C4-2B (cell line): ENCODE measurements around the gene TBC1D4.

Experiments used
- H3K27ac ChIP-seq: fragments of 450-650 bp; 2 replicates; pipeline ENCODE4 v1.5.1; 2017
- ZFX ChIP-seq: fragments of 450-650 bp; IDR thresholded peaks from 2 replicates; pipeline ENCODE4 v1.6.1; 2017
- TF ChIP-seq, protein P1 (sequence below): fragments of 450-650 bp; conservative IDR thresholded peaks from 2 replicates; pipeline ENCODE4 v1.5.1; 2017; ENCODE audit warnings: mild to moderate bottlenecking

TBC1D4 gene

DNA sequence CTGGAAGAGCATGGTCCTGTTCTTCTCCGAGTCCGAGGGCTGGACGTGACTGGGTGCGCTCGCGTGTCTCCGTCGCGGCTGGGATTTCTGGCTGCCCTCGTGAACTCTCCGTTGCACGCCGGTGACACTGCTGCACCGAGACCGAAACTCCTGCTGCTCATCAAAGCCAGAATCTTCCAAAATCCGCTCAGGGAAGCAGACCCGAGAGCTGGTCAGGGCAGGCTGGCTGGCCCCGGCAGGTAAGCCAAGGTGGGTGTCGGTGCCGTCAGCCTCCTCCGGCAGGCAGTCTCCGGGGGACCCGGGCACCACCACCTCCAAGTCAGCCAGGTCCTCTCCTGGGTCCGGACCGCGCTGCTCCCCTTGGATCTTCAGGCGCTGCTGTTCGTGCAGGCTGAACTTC is 119.9 kb downstream of the TBC1D4 start:
- no peak for TF ChIP-seq ZFX
- TF ChIP-seq, protein P1, sequence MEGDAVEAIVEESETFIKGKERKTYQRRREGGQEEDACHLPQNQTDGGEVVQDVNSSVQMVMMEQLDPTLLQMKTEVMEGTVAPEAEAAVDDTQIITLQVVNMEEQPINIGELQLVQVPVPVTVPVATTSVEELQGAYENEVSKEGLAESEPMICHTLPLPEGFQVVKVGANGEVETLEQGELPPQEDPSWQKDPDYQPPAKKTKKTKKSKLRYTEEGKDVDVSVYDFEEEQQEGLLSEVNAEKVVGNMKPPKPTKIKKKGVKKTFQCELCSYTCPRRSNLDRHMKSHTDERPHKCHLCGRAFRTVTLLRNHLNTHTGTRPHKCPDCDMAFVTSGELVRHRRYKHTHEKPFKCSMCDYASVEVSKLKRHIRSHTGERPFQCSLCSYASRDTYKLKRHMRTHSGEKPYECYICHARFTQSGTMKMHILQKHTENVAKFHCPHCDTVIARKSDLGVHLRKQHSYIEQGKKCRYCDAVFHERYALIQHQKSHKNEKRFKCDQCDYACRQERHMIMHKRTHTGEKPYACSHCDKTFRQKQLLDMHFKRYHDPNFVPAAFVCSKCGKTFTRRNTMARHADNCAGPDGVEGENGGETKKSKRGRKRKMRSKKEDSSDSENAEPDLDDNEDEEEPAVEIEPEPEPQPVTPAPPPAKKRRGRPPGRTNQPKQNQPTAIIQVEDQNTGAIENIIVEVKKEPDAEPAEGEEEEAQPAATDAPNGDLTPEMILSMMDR, result no peak
- H3K27ac ChIP-seq, result no peak overlapping the region

DNA sequence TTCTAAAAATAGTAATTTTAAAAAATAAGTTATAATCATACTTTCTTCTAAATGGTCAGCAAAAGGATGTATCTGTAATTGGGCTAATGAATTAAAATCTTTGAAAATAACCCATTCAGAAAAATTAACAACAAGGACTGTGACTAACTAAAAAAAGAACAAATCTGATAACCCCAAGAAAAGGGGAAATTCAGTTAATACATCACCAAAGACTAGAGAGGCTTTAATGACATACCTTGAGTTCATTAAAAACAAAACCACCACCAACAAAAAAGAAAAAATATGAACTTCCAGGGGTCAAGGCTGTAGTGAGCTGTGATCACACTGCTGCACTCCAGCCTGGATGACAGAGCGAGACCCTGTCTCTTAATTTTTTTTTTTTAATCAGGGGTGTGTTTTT is 121.8 kb downstream of the TBC1D4 start:
- H3K27ac ChIP-seq, result no peak overlapping the region
- TF ChIP-seq ZFX, result no peak
- TF ChIP-seq, protein P1, result no peak

GRCh38 chr13:75359266-75359665 is 122.7 kb downstream of the TBC1D4 start:
- TF ChIP-seq ZFX, result no peak
- TF ChIP-seq, protein P1, result no peak
- no peak overlapping the region for H3K27ac ChIP-seq

DNA sequence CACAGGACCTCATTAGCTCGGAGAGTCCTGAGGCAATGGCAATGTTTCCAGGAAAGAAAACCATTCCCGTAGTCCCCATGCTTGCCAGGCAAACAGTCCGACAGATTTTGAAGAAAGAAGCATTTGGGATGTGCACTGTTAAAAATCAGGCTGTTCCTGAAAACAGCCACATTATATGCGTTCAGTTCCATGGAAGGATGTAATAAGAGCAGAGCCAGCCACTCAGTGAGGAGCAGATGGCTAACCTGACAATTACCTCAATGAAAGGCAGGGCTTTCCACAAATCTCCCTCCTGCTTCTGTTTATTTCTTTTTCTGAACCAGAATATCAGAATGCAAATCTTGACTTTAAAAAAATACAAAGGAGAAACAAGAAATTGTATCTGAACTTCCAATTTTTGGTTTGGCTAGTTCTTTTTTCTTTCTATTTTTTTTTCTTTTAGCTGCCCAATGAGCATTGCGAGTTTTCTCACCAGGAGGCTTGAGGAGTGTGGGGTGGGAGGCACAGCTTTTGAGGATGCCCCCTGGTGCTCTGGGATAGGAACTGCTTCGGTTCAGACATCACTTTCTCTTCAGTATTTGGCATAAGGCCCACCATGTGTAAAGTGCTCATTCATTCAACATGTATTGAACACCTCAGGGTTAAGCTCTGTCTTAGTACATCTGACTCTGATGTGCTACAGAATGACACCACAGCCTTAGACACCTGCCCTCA is 124.2 kb downstream of the TBC1D4 start:
- TF ChIP-seq ZFX, result no peak
- TF ChIP-seq, protein P1, result peak; percentile 42
- H3K27ac ChIP-seq, result no peak overlapping the region

DNA sequence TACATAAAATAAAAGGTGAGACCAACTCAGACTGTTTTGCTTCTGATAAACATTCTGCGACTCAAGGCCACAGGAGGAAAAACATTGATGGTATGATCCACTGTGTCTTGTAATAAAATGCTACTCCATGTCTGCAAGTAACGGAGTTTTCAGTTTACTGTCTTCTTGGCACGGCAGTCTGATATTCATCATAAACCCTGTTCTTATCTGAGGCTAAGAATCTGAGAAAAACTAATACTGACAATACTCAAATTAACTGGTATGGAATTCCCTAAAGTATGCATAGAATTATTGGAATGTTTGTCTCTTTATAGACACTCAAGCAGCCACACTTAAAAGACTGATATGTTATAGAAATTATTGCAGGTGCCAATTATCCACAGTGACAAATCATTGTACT is 125.5 kb downstream of the TBC1D4 start:
- TF ChIP-seq, protein P1, result no peak
- TF ChIP-seq ZFX, result no peak
- no peak overlapping the region for H3K27ac ChIP-seq

- no peak for TF ChIP-seq ZFX
- TF ChIP-seq, protein P1, result no peak
These were observed 126.4 kb downstream of the TBC1D4 start for GRCh38 chr13:75355609-75356008.

DNA sequence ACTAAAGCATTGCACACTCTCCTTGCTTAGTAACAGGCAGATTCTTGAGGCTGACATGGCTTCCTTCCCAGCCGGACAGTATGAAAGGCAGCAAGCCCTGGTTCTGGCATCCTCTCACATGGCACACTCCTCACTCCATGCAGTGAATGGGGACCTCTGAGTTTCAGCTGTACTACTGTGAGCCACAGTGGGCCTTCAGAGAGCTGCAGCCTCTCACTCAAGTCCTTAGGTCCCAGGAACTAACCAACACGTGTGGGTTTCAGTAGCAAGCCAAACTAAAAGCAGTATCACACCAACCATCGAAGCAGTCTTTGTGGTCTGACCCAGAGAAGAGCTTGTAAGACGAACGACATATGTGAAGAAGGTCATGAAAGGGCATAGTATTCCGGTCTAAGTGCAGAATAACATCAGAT is 128.2 kb downstream of the TBC1D4 start:
- no peak overlapping the region for H3K27ac ChIP-seq
- TF ChIP-seq ZFX, result no peak
- TF ChIP-seq, protein P1, result no peak

More at GRCh38 chr13:75355609-75356008, 126.4 kb downstream of the TBC1D4 start:
- no peak overlapping the region for H3K27ac ChIP-seq
